Liver (tissue), 3 donors: ENCODE results near the gene VSIG10.

Source experiments
- ATF3 ChIP-seq: IDR thresholded peaks from 2 replicates; pipeline ENCODE4 v1.6.1; 2016; ENCODE audit warnings: antibody characterized with exemption
- CTCF ChIP-seq: fragments of 150-350 bp; IDR thresholded peaks from 2 replicates; pipeline ENCODE4 v1.5.1; 2017; ENCODE audit warnings: improper control_type of control experiment, low read depth, low read length; ENCODE audit not compliant: missing input control
- FOXA1 ChIP-seq: IDR thresholded peaks from 2 replicates; pipeline ENCODE4 v1.6.1; 2016; ENCODE audit warnings: antibody characterized with exemption
- FOXA2 ChIP-seq: IDR thresholded peaks from 2 replicates; pipeline ENCODE4 v1.6.1; 2016; ENCODE audit warnings: antibody characterized with exemption
- GABPA ChIP-seq, 2 donors: IDR thresholded peaks in 1 of 2; conservative IDR thresholded peaks in 1 of 2; 2 replicates each; pipeline ENCODE4 v1.6.1; 2016; ENCODE audit warnings: antibody characterized with exemption in 2 of 2, mild to moderate bottlenecking in 1 of 2, moderate library complexity in 1 of 2
- JUND ChIP-seq, 2 donors: IDR thresholded peaks; 2 replicates each; pipeline ENCODE4 v1.6.1; 2016; ENCODE audit warnings: antibody characterized with exemption in 2 of 2
- MAX ChIP-seq: IDR thresholded peaks from 2 replicates; pipeline ENCODE4 v1.6.1; 2016; ENCODE audit warnings: antibody characterized with exemption
- RAD21 ChIP-seq, 2 donors: IDR thresholded peaks; 2 replicates each; pipeline ENCODE4 v1.6.1; 2016; ENCODE audit warnings: antibody characterized with exemption in 2 of 2, mild to moderate bottlenecking in 2 of 2
- REST ChIP-seq: IDR thresholded peaks from 2 replicates; pipeline ENCODE4 v1.6.1; 2016; ENCODE audit warnings: antibody characterized with exemption, mild to moderate bottlenecking
- RXRA ChIP-seq, 2 donors: IDR thresholded peaks; 2 replicates each; pipeline ENCODE4 v1.6.1; 2017 to 2018; ENCODE audit warnings: antibody characterized with exemption in 2 of 2, mild to moderate bottlenecking in 1 of 2
- SP1 ChIP-seq: IDR thresholded peaks from 2 replicates; pipeline ENCODE4 v1.6.1; 2018; ENCODE audit warnings: antibody characterized with exemption, mild to moderate bottlenecking
- TAF1 ChIP-seq: conservative IDR thresholded peaks from 2 replicates; pipeline ENCODE4 v1.6.1; 2016; ENCODE audit warnings: antibody characterized with exemption, mild to moderate bottlenecking
- YY1 ChIP-seq: IDR thresholded peaks from 2 replicates; pipeline ENCODE4 v1.6.1; 2016; ENCODE audit warnings: antibody characterized with exemption, mild to moderate bottlenecking
- ZBTB33 ChIP-seq: IDR thresholded peaks from 2 replicates; pipeline ENCODE4 v1.6.1; 2016; ENCODE audit warnings: antibody characterized with exemption
- donor health status: healthy.
- donor health status: healthy.

- TF ChIP-seq SP1 (peak; percentile 68), CTCF (no peak), RAD21 (IDR thresholded peaks at IDR 0.05) (peak in 1 of 2 donors; percentile 18), ZBTB33 (peak; percentile 61), MAX (peak; percentile 62), REST (peak; percentile 56), YY1 (peak; percentile 65), ATF3 (no peak), TAF1 (no peak), JUND (IDR thresholded peaks at IDR 0.05) (peak; percentile 23 to 38), FOXA1 (peak; percentile 48), GABPA (IDR thresholded peaks at IDR 0.05 in 1 of 2, conservative IDR thresholded peaks at IDR 0.05 in 1 of 2) (peak in 1 of 2 donors; percentile 20), FOXA2 (no peak), RXRA (IDR thresholded peaks at IDR 0.05) (peak; percentile 81 to 91)
These were observed 32.8 kb upstream of the VSIG10 start for GRCh38 chr12:118136559-118137003.
